Left cardiac atrium (tissue), 4 donors: ENCODE measurements around the gene PIGN. TPM values are rescaled to one million over a fixed set of nuclear protein-coding genes. Genes with fewer than 3 reads are reported as not detected.

Experiments
- ATAC-seq, 2 donors: fragments of 200-7000 bp; cut with Tn5 transposase; one replicate each; pipeline ENCODE4 v1.9.1; 2020; ENCODE audit warnings: mild to moderate bottlenecking in 2 of 2, moderate library complexity in 2 of 2
- DNase-seq: peaks from one replicate; pipeline ENCODE4 v3.0.0-alpha.2; 2020
- intact Hi-C, 2 donors: fragments of 100-400 bp; cut with DNase I; formaldehyde crosslinking; loops; one replicate each; pipeline versions ENCODE4 v1.14.1 to v1.15.1; 2022 to 2023
- long read RNA-seq: library from polyadenylated mRNA; unstranded; transcript quantifications from one replicate; pipeline ENCODE4 v2.0.0, GENCODE V29; 2021
- total RNA-seq, 2 donors: library from RNA; stranded (reverse); fragmentation: NEBNext Ultra II Directional; extraction: Animal tissue kit (Norgen Biotek cat#: 25700); gene quantifications; one replicate each; pipeline ENCODE4 v1.2.1, GENCODE V29; 2021
- donor health status: DM: no; HTN: yes; CAD: no.
- donor health status: DM: no; HTN: yes; CAD: no; lungs with severe emphysema.
- donor health status: DM: yes; HTN: yes; CAD: no.
- donor health status: Dilated cardiomyopathy.

The PIGN gene
- 10 to 100 TPM; 18.2 to 19.4 TPM for total RNA-seq
- long read RNA-seq, full-length matches to known transcripts: 17 of 22 reads
- long read RNA-seq, partial matches to known transcripts: 1 of 22 reads
- long read RNA-seq, other reads (novel, unspliced or antisense): 4 of 22 reads

- ATAC-seq (peak; percentile 99), DNase-seq (peak; percentile 95)
- intact Hi-C loops: no loop called here
Observed at GRCh38 chr18:62186774-62187542, at the start of gene PIGN, which contains the start of gene RELCH. PIGN (minus strand) TSS chr18:62187056; CDS start chr18:62161353, 25,703 bp downstream. RELCH (plus strand) TSS chr18:62187255; CDS start chr18:62187506, 251 bp downstream.

- ATAC-seq (no peak), DNase-seq (no peak)
- intact Hi-C loops: no loop called here
Observed at GRCh38 chr18:62236252-62236651, 49.4 kb upstream of the PIGN start.

GRCh38 chr18:62226047-62226446, 39.2 kb upstream of the PIGN start:
- DNase-seq (no peak), ATAC-seq (no peak)
- intact Hi-C loops: no loop called here

- intact Hi-C loops: no loop called here
- DNase-seq: no peak
- no peak for ATAC-seq
Observed at GRCh38 chr18:62224229-62224628, 37.4 kb upstream of the PIGN start.

GRCh38 chr18:62214790-62215189, 27.9 kb upstream of the PIGN start:
- ATAC-seq (no peak), DNase-seq (no peak)
- intact Hi-C loops: no loop called here

- intact Hi-C loops: no loop called here
- ATAC-seq (no peak), DNase-seq (no peak)
Observed at GRCh38 chr18:62211325-62211828, 24.5 kb upstream of the PIGN start.

- intact Hi-C loops: no loop called here
Observed at GRCh38 chr18:62210138-62210537, 23.3 kb upstream of the PIGN start.

GRCh38 chr18:62209046-62209445, 22.2 kb upstream of the PIGN start:
- DNase-seq (no peak), ATAC-seq (no peak)
- intact Hi-C loops: no loop called here

More at GRCh38 chr18:62210138-62210537, 23.3 kb upstream of the PIGN start:
- DNase-seq (no peak), ATAC-seq (no peak)

- no peak for ATAC-seq
- intact Hi-C loops: no loop called here
- no peak for DNase-seq
Observed at GRCh38 chr18:62206593-62206992, 19.7 kb upstream of the PIGN start.

- ATAC-seq: no peak
- no peak for DNase-seq
- intact Hi-C loops: no loop called here
Observed at GRCh38 chr18:62205824-62206223, 19.0 kb upstream of the PIGN start.

- ATAC-seq: no peak
- no peak for DNase-seq
- intact Hi-C loops: no loop called here
Observed at GRCh38 chr18:62201870-62202269, 15.0 kb upstream of the PIGN start.

GRCh38 chr18:62200121-62200914, 13.5 kb upstream of the PIGN start:
- intact Hi-C loops: no loop called here
- DNase-seq (no peak), ATAC-seq (no peak)

GRCh38 chr18:62199629-62200028, 12.8 kb upstream of the PIGN start:
- DNase-seq: no peak
- intact Hi-C loops: no loop called here
- no peak for ATAC-seq

GRCh38 chr18:62198259-62198658, 11.4 kb upstream of the PIGN start:
- intact Hi-C loops: no loop called here
- DNase-seq (no peak), ATAC-seq (peak in 1 of 2 donors; percentile 60)

GRCh38 chr18:62196980-62197379, 10.1 kb upstream of the PIGN start:
- intact Hi-C loops: no loop called here
- DNase-seq: no peak
- ATAC-seq: no peak

GRCh38 chr18:62196079-62196478, 9.2 kb upstream of the PIGN start:
- ATAC-seq: no peak
- intact Hi-C loops: no loop called here

GRCh38 chr18:62189208-62189607, 2.4 kb upstream of the PIGN start:
- DNase-seq: no peak
- intact Hi-C loops: no loop called here

More at GRCh38 chr18:62196079-62196478, 9.2 kb upstream of the PIGN start:
- no peak for DNase-seq

GRCh38 chr18:62187543-62188510, 971 bp upstream of the PIGN start:
- peak; percentile 7 to 17 for ATAC-seq
- intact Hi-C loops: no loop called here
- DNase-seq: peak; percentile 34

More at GRCh38 chr18:62189208-62189607, 2.4 kb upstream of the PIGN start:
- no peak for ATAC-seq

GRCh38 chr18:62186499-62186773, 420 bp downstream of the PIGN start:
- DNase-seq (no peak), ATAC-seq (peak in 1 of 2 donors; percentile 17)
- intact Hi-C loops: no loop called here
